Astrocyte of the spinal cord (primary cell): ENCODE results near the gene B3GNT3.
"Not testable (repeated sequence)": the region's sequence is repeated elsewhere in the genome, so short reads cannot be mapped to it uniquely, and the experiment has no call there.

Experiments used
- DNase-seq: peaks from one replicate; pipeline ENCODE4 v3.0.0; 2011; ENCODE audit warnings: low read depth, low spot score
- H3K4me3 ChIP-seq: 2 replicates; pipeline ENCODE4 v1.5.1; 2011; ENCODE audit warnings: low read depth, mild to moderate bottlenecking, low read length, moderate library complexity
- in situ Hi-C: cut with HindIII; loops from 2 replicates; pipeline ENCODE4 v1.10.0; 2017; ENCODE audit warnings: low sequenced_read_pairs
- TF ChIP-seq, protein P1 (sequence below): IDR thresholded peaks from 2 replicates; pipeline ENCODE4 v1.5.1; 2012; ENCODE audit warnings: low read depth, mild to moderate bottlenecking, low read length, inconsistent platforms

The B3GNT3 gene

DNA sequence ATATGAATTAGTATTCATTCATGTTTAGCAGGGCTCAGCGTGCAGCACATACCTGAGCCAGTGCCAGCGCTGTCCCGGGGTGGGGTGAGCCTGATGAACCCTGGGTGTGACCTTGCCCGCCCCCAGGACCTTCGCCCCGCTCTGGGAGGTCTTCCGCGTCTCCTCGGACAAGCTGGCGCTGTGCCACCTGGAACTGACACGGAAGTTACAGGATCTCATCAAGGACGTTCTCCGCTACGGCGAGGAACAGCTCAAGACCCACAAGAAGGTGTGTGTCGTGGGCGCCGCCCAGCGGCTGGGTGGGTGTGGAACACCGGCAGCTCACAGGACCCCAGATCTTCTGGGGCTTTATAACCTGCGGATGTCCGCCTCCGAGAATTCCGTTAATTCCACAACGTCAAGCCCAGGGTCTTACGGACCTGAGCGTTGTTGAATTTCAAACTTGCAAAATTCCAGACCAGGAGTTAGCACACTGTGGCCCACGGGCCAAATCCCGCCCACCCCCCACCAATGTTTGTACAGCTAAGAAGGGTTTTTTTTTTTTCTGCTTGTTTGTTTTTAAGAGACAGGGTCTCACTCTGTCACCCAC lies 28.3 kb upstream of the B3GNT3 start:
- TF ChIP-seq, protein P1, sequence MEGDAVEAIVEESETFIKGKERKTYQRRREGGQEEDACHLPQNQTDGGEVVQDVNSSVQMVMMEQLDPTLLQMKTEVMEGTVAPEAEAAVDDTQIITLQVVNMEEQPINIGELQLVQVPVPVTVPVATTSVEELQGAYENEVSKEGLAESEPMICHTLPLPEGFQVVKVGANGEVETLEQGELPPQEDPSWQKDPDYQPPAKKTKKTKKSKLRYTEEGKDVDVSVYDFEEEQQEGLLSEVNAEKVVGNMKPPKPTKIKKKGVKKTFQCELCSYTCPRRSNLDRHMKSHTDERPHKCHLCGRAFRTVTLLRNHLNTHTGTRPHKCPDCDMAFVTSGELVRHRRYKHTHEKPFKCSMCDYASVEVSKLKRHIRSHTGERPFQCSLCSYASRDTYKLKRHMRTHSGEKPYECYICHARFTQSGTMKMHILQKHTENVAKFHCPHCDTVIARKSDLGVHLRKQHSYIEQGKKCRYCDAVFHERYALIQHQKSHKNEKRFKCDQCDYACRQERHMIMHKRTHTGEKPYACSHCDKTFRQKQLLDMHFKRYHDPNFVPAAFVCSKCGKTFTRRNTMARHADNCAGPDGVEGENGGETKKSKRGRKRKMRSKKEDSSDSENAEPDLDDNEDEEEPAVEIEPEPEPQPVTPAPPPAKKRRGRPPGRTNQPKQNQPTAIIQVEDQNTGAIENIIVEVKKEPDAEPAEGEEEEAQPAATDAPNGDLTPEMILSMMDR = peak; percentile 92
- DNase-seq = peak; percentile 71
- no peak overlapping the region for H3K4me3 ChIP-seq
- in situ Hi-C loops = no loop called here

DNA sequence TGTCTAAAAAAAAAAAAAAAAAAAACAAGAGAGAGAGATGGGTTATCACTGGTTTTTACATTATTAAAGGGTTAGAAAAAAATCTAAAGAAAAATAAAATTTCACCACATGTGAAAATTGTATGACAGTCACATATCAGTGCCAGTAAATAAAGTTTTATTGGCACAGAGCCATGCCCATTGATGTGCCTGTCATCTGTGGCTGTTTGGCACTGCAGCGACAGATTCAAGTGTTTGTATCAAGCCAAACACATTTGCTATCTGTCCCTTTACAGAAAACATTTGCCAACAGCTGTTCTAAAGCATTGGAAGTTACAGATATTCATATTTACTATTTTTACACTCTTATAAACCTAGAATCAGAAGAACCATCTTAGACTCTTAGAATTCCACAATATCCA lies 27.4 kb upstream of the B3GNT3 start:
- H3K4me3 ChIP-seq = no peak overlapping the region
- TF ChIP-seq, protein P1 = no peak
- no peak for DNase-seq
- in situ Hi-C loops = no loop called here

- no peak for DNase-seq
- TF ChIP-seq, protein P1 = no peak
- H3K4me3 ChIP-seq = no peak overlapping the region
- in situ Hi-C loops = no loop called here
These were observed 24.3 kb upstream of the B3GNT3 start for GRCh38 chr19:17770613-17771012.

DNA sequence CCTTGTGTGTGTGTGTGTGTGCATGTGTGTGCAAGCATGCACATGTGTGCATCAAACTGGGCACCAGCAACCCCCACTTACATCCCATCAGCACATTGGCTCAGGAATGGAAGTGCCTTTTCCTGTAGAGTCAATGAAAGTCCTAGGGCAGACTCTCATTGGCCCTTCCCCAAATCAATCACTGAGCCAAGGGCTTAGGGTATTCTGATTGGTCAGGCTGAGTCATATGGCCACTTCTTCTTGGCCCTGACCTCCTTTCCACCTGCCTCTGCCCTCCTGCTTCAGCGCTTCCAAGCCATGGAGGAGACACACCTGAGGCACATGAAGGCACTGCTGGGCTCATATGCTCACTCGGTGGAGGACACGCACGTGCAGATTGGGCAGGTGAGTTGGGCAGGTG lies 22.8 kb upstream of the B3GNT3 start:
- no peak overlapping the region for H3K4me3 ChIP-seq
- TF ChIP-seq, protein P1 = no peak
- in situ Hi-C loops = no loop called here
- DNase-seq = no peak

GRCh38 chr19:17775245-17775927 lies 19.6 kb upstream of the B3GNT3 start:
- in situ Hi-C loops = no loop called here
- no peak overlapping the region for H3K4me3 ChIP-seq
- TF ChIP-seq, protein P1 = peak; percentile 66
- no peak for DNase-seq

- TF ChIP-seq, protein P1 = no peak
- in situ Hi-C loops = no loop called here
- DNase-seq = no peak
- no peak overlapping the region for H3K4me3 ChIP-seq
These were observed 18.7 kb upstream of the B3GNT3 start for GRCh38 chr19:17775991-17776803.

DNA sequence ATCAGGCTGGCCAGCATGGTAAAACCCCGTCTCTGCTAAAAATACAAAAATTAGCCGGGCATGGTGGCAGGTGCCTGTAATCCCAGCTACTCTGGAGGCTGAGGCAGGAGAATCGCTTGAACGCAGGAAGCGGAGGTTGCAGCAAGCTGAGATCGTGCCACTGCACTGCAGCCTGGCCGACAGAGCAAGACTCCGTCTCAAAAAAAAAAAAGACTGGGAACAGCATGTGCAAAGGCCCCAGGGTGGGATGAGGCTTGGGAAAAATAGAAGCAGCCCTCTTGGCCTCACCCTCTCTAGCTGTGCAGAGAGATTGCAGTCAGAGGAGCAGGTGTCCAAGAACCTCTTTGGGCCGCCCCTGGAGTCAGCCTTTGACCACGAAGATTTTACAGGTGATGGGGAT lies 17.1 kb upstream of the B3GNT3 start:
- DNase-seq, H3K4me3 ChIP-seq, in situ Hi-C loops: not testable (repeated sequence)
